B cell (primary cell): Measurements from ENCODE around the gene SLC32A1. TPM values are rescaled to one million over a fixed set of nuclear protein-coding genes. Genes with fewer than 3 reads are reported as not detected.

Experiments
- ATAC-seq: fragments of 200-7000 bp; cut with Tn5 transposase; one replicate; pipeline ENCODE4 v1.10.0; 2021; ENCODE audit warnings: low read depth, mild to moderate bottlenecking, moderate number of reproducible peaks, moderate library complexity
- CTCF ChIA-PET: fragments of 350-600 bp; sonication (Branson Sonifier 250); formaldehyde crosslinking; loops from one replicate; lab custom pipeline; 2021; ENCODE audit warnings: antibody characterized with exemption, inconsistent platforms; lab: Charles Lee
- POLR2A ChIA-PET: fragments of 350-600 bp; sonication (Branson Sonifier 250); formaldehyde crosslinking; loops from one replicate; lab custom pipeline; 2021; ENCODE audit warnings: antibody characterized with exemption; lab: Charles Lee
- DNase-seq: peaks from one replicate; pipeline ENCODE4 v3.0.0; 2013
- H2AFZ ChIP-seq: 2 replicates; pipeline ENCODE4 v1.6.1; 2012; ENCODE audit warnings: mild to moderate bottlenecking, low read depth, low read length; ENCODE audit not compliant: insufficient read depth, poor library complexity, severe bottlenecking
- H3K27ac ChIP-seq, 2 donors: 1 replicate in 1 of 2; 2 replicates in 1 of 2; pipeline ENCODE4 v1.5.1; 2012 to 2013; ENCODE audit warnings: low read length in 2 of 2, mild to moderate bottlenecking in 2 of 2, moderate library complexity in 1 of 2
- H3K27me3 ChIP-seq, 4 experiments: fragments of 200-600 bp in 1 of 4; sonication (generic) in 1 of 4; replicated peaks in 1 of 4; 1 replicate in 2 of 4; 2 replicates in 2 of 4; pipeline versions ENCODE4 v1.6.1 to v1.7.0; 2013 to 2016; ENCODE audit warnings: low read length in 3 of 4, mild to moderate bottlenecking in 2 of 4, mixed read lengths in 1 of 4, moderate library complexity in 1 of 4; ENCODE audit not compliant: insufficient read depth in 4 of 4, control insufficient read depth in 3 of 4; ENCODE audit errors: control extremely low read depth in 1 of 4
- H3K36me3 ChIP-seq, 2 experiments: replicated peaks in 1 of 2; 1 replicate in 1 of 2; 2 replicates in 1 of 2; pipeline versions ENCODE4 v1.6.1 to v1.7.1; 2013; ENCODE audit warnings: low read length in 1 of 2; ENCODE audit not compliant: insufficient read depth in 2 of 2, control insufficient read depth in 1 of 2; ENCODE audit errors: control extremely low read depth in 1 of 2, extremely low read depth in 1 of 2
- H3K4me1 ChIP-seq, 2 donors: fragments of 200-600 bp in 1 of 2; sonication (generic) in 1 of 2; 1 replicate in 1 of 2; 2 replicates in 1 of 2; pipeline versions ENCODE4 v1.5.1 to v1.6.1; 2013 to 2017; ENCODE audit warnings: low read length in 2 of 2; ENCODE audit not compliant: control insufficient read depth in 2 of 2, insufficient read depth in 2 of 2
- H3K4me2 ChIP-seq: replicated peaks from 2 replicates; pipeline ENCODE3; 2012; ENCODE audit warnings: mild to moderate bottlenecking, low read depth, low read length; ENCODE audit not compliant: poor library complexity, severe bottlenecking
- H3K4me3 ChIP-seq, 5 experiments: fragments of 200-600 bp in 1 of 5; sonication (generic) in 1 of 5; 1 replicate in 3 of 5; 2 replicates in 2 of 5; pipeline versions ENCODE4 v1.5.1 to v1.7.0; 2011 to 2016; ENCODE audit warnings: low read length in 4 of 5, mild to moderate bottlenecking in 4 of 5, low read depth in 2 of 5, control low read depth in 1 of 5, moderate library complexity in 1 of 5; ENCODE audit not compliant: insufficient read depth in 1 of 5; ENCODE audit errors: control extremely low read depth in 1 of 5, extremely low read depth in 1 of 5
- H3K79me2 ChIP-seq: fragments of 200-600 bp; sonication (generic); one replicate; pipeline ENCODE4 v1.6.0; 2016; ENCODE audit warnings: low read length; ENCODE audit not compliant: control insufficient read depth, insufficient read depth
- H3K9ac ChIP-seq: fragments of 200-600 bp; sonication (generic); 2 replicates; pipeline ENCODE4 v1.6.1; 2017; ENCODE audit warnings: mild to moderate bottlenecking, low read length, moderate library complexity
- H3K9me3 ChIP-seq, 3 donors: one replicate each; pipeline versions ENCODE4 v1.6.1 to v1.7.1; 2013; ENCODE audit warnings: low read length in 2 of 3; ENCODE audit not compliant: control insufficient read depth in 2 of 3, insufficient read depth in 1 of 3; ENCODE audit errors: control extremely low read depth in 1 of 3
- H4K20me1 ChIP-seq: 2 replicates; pipeline ENCODE4 v1.6.0; 2012; ENCODE audit warnings: mild to moderate bottlenecking, low read length; ENCODE audit not compliant: insufficient read depth, control insufficient read depth, poor library complexity, severe bottlenecking
- H3K27ac Mint-ChIP-seq: one replicate; pipeline ENCODE4 v1.8.0; 2021; ENCODE audit warnings: mixed read lengths
- H3K27me3 Mint-ChIP-seq: one replicate; pipeline ENCODE4 v1.8.0; 2021; ENCODE audit warnings: mixed read lengths
- H3K4me1 Mint-ChIP-seq: one replicate; pipeline ENCODE4 v1.8.0; 2021; ENCODE audit warnings: mixed read lengths
- H3K4me3 Mint-ChIP-seq: one replicate; pipeline ENCODE4 v1.8.0; 2021; ENCODE audit warnings: mixed read lengths
- H3K9me3 Mint-ChIP-seq: one replicate; pipeline ENCODE4 v1.8.0; 2022; ENCODE audit warnings: mixed read lengths; ENCODE audit not compliant: insufficient read depth
- EZH2 ChIP-seq: IDR thresholded peaks from 2 replicates; pipeline ENCODE4 v1.6.1; 2012; ENCODE audit warnings: borderline replicate concordance, low read depth, mild to moderate bottlenecking, moderate library complexity, low read length; ENCODE audit not compliant: insufficient read depth, poor library complexity, severe bottlenecking
- WGBS: methylation state at CpG from one replicate; pipeline ENCODE4 v1.1.5; 2013; ENCODE audit warnings: missing lambda C conversion rate; ENCODE audit not compliant: insufficient coverage; 5-methylcytosine and 5-hydroxymethylcytosine counted together
- intact Hi-C: fragments of 100-400 bp; cut with micrococcal nuclease; formaldehyde crosslinking; loops from one replicate; pipeline ENCODE4 v1.10.0; 2022
- polyA plus RNA-seq: library from polyadenylated mRNA; depleted of rRNA; stranded (reverse); fragments of >200 nt; gene quantifications from 2 replicates; pipeline ENCODE4 v1.2.3, GENCODE V29; 2012
- total RNA-seq, 2 donors: library from RNA; stranded (reverse); fragments of 120-200 nt in 1 of 2; gene quantifications; 1 replicate in 1 of 2; 2 replicates in 1 of 2; pipeline versions ENCODE4 v1.2.3 to v1.2.4, GENCODE V29; 2013 to 2022
- TF ChIP-seq, protein P1 (sequence below): fragments of 200-600 bp; IDR thresholded peaks from one replicate; pipeline ENCODE4 v1.8.0; 2022; ENCODE audit warnings: antibody characterized with exemption, mild to moderate bottlenecking

The SLC32A1 gene
- total and polyA plus RNA-seq, 2 donors (not counting 1 experiment from before 2014, with no cell fraction given) = not detected

DNA sequence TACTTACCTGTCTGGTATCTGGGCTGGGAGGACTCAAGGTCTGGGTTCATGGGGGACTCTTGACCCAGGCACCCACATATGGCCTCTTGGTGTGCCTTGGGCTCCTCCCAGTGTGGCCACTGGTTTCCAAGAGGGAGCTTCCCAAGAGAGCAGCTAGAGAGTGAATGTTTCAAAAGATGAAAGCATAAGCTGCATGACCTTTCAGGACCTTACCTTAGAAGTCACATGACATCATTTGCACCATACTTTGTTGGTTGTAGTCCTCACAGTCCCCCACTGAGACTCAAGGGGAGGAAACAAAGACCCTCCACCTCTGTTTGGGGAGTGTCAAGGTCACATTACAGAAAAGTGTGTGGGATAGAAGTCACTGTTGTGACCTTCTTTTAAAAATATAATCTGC is 37.9 kb downstream of the SLC32A1 start:
- no peaks in the 10 kb centered on the region for H3K79me2 ChIP-seq
- Mint-ChIP-seq H3K9me3 (no peaks in the 10 kb centered on the region), H3K27me3 (no peaks in the 10 kb centered on the region), H3K4me1 (no peaks in the 10 kb centered on the region), H3K4me3 (no peak overlapping the region), H3K27ac (no peak overlapping the region)
- H4K20me1 ChIP-seq = no peaks in the 10 kb centered on the region
- no peak overlapping the region for H2AFZ ChIP-seq
- intact Hi-C loops = no loop called here
- POLR2A ChIA-PET = no interaction called here
- no peak overlapping the region for H3K4me2 ChIP-seq
- CTCF ChIA-PET = no interaction called here
- H3K9me3 ChIP-seq = no peaks in the 10 kb centered on the region
- no peaks in the 10 kb centered on the region for H3K4me1 ChIP-seq
- ATAC-seq (no peak), DNase-seq (no peak)
- no peak overlapping the region for H3K9ac ChIP-seq
- no peaks in the 10 kb centered on the region for H3K27me3 ChIP-seq
- TF ChIP-seq, protein P1, sequence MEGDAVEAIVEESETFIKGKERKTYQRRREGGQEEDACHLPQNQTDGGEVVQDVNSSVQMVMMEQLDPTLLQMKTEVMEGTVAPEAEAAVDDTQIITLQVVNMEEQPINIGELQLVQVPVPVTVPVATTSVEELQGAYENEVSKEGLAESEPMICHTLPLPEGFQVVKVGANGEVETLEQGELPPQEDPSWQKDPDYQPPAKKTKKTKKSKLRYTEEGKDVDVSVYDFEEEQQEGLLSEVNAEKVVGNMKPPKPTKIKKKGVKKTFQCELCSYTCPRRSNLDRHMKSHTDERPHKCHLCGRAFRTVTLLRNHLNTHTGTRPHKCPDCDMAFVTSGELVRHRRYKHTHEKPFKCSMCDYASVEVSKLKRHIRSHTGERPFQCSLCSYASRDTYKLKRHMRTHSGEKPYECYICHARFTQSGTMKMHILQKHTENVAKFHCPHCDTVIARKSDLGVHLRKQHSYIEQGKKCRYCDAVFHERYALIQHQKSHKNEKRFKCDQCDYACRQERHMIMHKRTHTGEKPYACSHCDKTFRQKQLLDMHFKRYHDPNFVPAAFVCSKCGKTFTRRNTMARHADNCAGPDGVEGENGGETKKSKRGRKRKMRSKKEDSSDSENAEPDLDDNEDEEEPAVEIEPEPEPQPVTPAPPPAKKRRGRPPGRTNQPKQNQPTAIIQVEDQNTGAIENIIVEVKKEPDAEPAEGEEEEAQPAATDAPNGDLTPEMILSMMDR = no peak
- TF ChIP-seq EZH2 = no peak
- no peak overlapping the region for H3K4me3 ChIP-seq
- H3K36me3 ChIP-seq = peaks cover 2 to 77% of the 10 kb centered on the region in 2 experiments
- H3K27ac ChIP-seq = no peak overlapping the region

DNA sequence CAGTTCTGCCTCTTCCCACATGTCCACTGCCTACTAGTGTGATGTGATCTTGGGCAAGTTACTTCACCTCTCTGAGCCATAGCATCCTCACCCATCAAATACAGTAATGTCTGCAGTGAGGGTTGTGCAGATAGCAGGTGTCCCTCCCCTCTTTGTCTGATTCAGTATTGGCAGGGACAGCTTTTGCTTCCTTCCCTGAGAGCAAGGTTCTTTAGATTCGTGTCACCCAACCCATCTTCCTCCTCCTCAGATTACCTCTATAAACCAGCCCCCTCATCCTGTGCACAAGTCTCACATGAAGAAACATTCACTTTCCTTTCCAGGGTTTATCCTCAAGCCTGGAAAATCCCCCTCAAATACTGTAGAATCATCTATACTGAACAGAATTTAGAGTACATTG is 39.3 kb downstream of the SLC32A1 start:
- H3K27ac ChIP-seq = no peak overlapping the region
- Mint-ChIP-seq H3K27ac (no peak overlapping the region), H3K4me1 (no peaks in the 10 kb centered on the region), H3K27me3 (no peaks in the 10 kb centered on the region), H3K4me3 (no peak overlapping the region), H3K9me3 (no peaks in the 10 kb centered on the region)
- no peaks in the 10 kb centered on the region for H3K27me3 ChIP-seq
- CTCF ChIA-PET = interaction anchor here (0.5 kb wide), 1 partner anchor 186 kb away, joined by 3 read pairs; no protein-coding TSS in a partner anchor
- no peak for ATAC-seq
- WGBS = 67% methylated on average over 1 of the region's 1 CpG
- no peaks in the 10 kb centered on the region for H3K9me3 ChIP-seq
- no peak overlapping the region for H3K9ac ChIP-seq
- DNase-seq = no peak
- no peaks in the 10 kb centered on the region for H3K79me2 ChIP-seq
- no peak for TF ChIP-seq EZH2
- TF ChIP-seq, protein P1 = no peak
- intact Hi-C loops = no loop called here
- H4K20me1 ChIP-seq = no peaks in the 10 kb centered on the region
- no peak overlapping the region for H3K4me2 ChIP-seq
- POLR2A ChIA-PET = no interaction called here
- H3K4me1 ChIP-seq = no peaks in the 10 kb centered on the region
- no peak overlapping the region for H2AFZ ChIP-seq
- peaks cover 0 to 81% of the 10 kb centered on the region in 2 experiments for H3K36me3 ChIP-seq
- H3K4me3 ChIP-seq = no peak overlapping the region
